Fibroblast of skin of abdomen (primary cell): ENCODE data around the gene THAP8. TPM values are rescaled to one million over a fixed set of nuclear protein-coding genes. Genes with fewer than 3 reads are reported as not detected.
A peak's percentile ranks its signal among the peaks of the same experiment; 100 is the strongest.

Source experiments
- DNase-seq: peaks from one replicate; pipeline ENCODE4 v3.0.0-alpha.2; 2013
- polyA plus RNA-seq, 2 experiments: library from polyadenylated mRNA; unstranded; fragments of 120-200 nt; gene quantifications; one replicate each; pipeline ENCODE4 v1.2.1, GENCODE V29; 2013; ENCODE audit not compliant: insufficient read length in 2 of 2

THAP8 gene, protein sequence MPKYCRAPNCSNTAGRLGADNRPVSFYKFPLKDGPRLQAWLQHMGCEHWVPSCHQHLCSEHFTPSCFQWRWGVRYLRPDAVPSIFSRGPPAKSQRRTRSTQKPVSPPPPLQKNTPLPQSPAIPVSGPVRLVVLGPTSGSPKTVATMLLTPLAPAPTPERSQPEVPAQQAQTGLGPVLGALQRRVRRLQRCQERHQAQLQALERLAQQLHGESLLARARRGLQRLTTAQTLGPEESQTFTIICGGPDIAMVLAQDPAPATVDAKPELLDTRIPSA
- 8.1 TPM for polyA plus RNA-seq (2013, experiment 1 of 2; ENCODE audit: insufficient read length)
- polyA plus RNA-seq (2013, experiment 2 of 2; ENCODE audit: insufficient read length) = 8.7 TPM

DNA sequence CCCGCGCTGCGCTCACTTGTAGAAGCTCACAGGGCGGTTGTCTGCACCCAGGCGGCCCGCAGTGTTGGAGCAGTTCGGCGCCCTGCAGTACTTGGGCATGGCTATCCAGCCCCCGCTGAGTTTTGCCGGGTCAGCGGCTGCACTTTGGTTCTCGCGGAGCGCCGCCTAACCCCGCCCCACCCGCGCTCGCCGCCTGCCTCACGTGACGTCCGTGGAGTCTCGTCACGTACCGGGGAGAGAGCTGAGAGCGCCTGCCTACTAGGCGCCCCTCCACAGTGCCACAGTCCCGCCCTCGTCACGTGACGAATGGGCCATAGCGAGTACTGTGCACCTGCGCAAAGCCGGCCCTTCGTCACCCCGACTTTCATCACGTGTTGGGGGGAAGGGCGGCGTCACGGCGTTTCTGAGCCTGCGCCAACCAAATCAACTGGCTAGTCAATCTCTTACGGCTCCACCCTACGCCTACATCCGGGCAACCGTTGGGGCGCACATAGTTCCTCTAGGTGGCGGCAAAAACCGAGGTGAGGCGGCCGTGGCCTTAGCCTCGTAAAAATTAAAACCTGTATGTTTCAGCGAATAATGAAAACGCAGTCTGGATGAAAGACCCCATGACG lies at the start of gene THAP8:
THAP8 (minus strand) TSS at position 167 of the 614 bp plus-strand sequence; CDS start at position 99, 68 bp downstream.
- peak; percentile 99 for DNase-seq

DNA sequence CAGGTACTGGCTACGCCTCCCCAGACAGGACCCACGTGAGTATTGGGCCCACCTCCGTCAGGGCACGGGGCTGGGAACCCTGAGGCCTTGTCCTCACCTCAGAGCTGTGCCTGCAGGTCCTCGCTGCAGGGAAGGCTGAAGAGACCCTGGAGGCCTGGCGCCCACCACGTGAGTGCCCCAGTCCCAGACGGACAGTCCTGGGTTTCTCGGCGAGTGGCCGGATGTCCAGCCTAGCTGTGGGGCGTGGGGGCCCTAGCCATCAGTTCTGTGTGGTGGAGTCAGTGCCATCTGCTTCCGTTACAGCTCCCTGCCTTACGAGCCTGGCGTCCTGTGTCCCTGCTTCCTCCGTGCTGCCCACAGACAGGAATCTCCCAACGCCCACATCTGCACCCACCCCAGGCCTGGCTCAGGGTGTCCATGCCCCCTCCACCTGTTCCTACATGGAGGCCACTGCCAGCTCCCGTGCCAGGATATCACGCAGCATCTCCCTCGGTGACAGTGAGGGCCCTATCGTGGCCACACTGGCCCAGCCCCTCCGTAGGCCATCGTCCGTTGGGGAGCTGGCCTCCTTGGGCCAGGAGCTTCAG lies 49.0 kb upstream of the THAP8 start:
- no peak for DNase-seq

DNA sequence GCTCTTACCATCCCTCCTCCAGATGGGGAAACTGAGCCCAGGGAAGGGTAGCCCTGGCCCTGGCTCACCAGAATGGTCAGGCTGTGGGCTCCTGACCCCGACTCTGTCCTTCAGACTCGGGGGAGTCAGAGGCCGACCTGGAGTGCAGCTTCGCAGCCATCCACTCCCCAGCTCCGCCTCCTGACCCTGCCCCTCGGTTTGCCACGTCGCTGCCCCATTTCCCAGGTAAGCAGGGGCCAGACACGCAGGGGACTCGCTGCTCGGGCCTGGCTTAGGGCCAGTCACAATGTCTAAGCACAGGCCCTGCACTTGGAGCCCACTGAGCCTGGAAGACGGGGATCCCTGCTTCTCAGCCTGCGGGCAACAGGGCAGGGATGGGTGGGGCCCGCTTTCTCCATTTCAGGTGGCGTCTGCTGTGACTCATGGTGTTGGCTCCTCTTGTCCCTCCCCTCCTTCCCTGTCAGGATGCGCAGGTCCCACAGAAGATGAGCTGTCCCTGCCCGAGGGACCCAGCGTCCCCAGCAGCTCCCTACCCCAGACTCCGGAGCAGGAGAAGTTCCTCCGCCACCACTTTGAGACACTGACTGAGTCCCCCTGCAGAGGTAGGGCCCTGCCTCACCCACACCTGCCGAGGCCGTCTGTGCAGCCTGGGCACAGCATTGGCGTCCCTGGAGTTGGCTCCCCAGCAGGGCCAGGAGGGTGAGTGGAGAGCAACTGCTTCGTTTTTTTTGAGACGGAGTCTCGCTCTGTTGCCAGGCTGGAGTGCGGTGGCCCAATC lies 47.7 kb upstream of the THAP8 start:
- DNase-seq = no peak

DNA sequence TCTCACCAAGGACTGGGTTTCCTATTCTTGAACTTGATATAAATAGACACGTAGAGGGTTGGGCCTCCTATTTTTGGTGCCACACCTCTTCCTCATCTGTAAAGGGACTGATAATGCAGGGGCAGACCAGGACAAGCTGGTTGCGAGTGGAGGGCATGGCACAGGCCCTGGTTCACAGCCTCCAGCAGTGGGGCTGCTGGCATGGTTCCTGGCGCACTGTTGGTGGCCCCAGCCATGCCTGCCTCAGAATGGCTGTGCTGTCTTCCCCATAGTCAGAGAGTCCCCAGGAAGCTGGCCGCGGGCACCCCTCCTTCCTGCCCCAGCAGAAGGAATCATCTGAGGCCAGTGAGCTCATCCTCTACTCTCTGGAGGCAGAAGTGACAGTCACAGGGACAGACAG lies 46.4 kb upstream of the THAP8 start:
- no peak for DNase-seq

DNA sequence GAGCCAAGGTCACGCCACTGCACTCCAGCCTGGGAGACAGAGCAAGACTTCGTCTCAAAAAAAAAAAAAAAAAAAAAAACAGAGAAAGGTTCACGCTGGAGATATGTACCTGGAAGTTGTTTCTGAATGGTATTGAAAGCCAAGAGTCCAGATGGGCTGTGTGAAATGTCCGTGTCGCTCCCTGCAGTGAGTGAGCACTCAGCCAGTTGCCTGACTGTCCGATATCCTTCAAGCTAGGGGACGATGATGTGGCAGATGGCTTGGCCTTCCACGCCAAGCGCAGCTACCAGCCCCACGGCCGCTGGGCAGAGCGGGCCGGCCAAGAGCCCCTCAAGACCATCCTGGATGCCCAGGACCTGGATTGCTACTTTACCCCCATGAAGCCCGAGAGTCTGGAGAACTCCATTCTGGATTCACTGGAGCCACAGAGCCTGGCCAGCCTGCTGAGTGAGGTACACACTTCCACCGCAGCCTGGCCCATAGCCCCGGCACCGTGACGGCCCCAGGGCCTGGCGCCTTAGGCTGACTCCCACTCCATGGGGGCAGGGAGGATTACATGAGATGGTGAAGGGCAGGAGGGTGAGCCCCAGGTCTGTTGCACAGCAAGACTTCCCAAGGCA lies 45.2 kb upstream of the THAP8 start:
- no peak for DNase-seq

DNA sequence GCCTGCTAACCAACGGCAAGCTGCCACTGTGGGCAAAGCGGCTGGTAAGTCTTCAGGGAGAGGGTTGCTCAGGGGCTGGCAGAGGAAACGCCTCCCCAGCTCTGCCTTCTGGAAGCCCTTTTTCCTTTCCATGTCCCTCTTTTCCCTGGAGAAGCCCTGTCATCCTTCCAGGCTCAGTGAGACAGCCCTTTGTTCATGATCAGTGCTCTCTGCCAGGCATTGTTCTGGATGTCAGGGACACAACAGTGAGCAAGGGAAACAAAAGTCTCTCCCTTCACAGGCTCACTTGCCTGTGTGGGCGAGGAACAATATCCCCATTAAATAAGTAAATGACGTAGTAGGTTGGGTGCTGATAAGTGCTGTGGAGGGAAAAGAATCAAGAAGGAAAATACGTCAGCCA lies 43.0 kb upstream of the THAP8 start:
- DNase-seq = no peak

DNA sequence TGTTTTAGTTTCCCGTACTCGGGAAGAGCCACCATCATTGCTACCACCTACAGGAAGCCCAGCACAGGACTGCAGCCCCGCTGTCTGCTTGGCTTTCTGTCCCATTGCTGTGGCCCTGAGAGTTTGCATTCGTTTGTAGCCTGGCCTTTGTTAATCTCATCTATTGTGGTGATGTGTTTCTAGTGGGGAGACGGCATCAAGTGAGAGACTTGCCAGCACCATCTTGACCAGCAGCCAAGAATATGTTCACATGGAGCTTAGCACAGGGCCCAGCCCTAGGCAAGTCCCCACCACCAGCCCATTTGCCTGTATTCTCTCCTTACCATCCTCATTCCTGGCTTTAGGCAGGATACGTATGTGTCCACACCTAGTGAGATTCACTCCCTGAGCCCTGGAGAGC lies 39.6 kb upstream of the THAP8 start:
- DNase-seq = no peak

DNA sequence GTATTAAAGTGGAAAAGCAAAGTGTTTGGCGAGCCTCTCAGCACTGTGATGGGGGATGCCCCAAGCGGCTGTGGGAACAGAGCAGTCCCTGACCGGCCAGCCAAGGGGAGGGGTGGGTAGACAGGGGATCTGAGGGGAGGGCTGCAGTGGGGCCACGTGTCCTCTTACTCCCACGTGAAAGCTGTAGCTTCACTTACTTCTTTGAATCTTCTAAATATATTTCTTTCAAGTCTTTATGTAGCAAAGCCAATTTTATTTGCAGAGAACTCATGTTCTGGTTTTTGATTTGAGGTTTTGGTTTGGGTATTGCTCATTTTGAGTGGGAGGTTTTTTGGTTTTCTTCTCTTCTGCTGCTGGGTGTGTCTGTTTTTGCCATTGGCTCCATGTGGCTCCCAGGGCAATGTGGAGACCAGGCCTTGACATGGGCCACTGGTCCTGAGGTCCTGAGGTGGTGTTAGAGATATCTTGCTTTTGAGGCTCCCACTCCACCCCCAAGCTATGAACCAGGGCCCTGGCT lies 39.1 kb upstream of the THAP8 start:
- DNase-seq = no peak

DNA sequence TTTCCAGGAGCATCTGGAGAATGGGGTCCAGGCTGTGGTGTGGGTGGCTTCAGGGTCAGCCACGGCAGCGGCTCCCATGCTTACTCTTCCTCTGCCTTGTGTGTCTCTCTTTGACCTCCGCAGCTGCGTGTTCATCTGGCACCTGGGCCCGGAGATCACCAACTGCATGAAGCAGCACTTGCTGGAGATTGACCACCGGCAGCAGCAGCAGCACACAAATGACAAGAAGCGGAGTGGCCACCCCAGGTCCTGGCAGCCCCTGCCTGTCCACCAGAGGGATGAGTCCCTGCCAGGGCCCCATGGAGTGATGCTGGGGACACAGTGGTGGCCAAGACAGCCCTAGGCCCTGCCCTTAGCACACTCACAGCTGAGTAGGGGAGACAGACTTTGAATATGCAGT lies 38.5 kb upstream of the THAP8 start:
- no peak for DNase-seq

DNA sequence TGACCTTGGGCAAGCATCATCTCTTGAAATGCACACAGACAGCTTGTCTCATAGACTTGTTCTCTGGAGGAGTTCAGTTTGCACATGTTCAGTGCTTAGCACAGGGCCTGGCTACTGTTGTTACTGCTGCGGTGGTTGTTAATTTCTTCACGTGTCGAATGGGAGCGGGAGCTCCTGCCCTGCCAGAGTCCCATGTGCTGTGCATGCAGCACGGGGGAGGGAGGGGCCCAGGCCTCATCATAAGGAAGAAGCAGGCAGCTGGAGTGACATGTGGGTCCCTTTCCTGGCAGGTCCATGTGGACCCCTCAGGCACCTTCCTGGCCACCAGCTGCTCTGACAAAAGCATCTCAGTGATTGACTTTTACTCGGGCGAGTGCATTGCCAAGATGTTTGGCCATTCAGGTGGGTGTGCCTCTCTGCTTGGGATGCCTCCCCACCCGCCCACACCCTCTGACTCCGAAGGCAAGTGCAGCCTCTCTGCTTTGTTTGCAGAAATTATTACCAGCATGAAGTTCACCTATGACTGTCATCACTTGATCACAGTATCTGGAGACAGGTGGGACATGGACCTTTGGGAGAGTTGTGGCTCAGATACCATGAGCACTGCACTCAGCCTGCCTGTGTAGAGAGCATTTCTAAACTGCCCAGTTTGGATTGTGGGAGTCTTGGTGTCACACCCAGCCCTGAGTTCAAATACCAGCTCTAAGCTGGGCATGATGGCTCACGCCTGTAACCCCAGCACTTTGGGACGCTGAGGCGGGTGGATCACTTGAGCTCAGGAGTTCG lies 37.0 kb upstream of the THAP8 start:
- no peak for DNase-seq

DNA sequence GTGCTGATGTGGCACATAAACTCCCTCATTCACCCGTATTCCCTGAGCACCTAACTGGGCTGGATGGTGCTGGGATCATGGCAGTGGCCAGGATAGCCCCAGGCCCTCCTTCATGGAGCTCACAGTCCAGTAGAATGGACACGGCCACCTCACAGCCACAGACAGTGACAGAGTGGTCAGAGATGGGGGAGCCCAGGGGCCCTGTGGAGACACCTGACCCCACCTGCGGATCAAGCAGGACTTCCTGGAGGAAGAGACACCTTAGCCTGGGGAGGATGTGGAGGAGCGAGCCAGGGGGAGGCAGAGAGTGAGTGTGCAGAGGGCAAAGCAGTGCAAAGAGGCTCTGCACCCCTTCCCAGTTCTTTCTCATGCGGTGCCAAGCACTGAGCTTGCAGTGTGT lies 35.8 kb upstream of the THAP8 start:
- no peak for DNase-seq

DNA sequence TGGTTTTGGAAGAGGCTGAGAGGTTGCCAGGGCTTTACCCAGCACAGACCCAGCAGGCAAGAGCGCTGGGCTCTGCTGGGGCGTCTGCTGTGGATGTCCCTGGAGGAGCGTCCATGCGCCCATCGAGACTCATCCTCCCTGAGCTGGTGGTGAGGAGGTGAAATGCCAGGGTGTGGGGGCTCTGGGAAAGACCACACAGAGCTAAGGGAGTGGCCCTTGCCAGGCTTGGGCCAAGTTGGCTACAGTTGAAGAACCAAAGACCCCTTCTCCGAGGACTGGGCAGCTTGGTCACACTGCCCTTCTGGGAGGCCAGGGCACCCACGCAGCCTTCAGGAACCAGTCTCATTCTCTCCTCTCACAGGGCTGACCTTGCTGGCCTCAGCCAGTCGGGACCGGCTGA lies 32.2 kb upstream of the THAP8 start:
- no peak for DNase-seq

DNA sequence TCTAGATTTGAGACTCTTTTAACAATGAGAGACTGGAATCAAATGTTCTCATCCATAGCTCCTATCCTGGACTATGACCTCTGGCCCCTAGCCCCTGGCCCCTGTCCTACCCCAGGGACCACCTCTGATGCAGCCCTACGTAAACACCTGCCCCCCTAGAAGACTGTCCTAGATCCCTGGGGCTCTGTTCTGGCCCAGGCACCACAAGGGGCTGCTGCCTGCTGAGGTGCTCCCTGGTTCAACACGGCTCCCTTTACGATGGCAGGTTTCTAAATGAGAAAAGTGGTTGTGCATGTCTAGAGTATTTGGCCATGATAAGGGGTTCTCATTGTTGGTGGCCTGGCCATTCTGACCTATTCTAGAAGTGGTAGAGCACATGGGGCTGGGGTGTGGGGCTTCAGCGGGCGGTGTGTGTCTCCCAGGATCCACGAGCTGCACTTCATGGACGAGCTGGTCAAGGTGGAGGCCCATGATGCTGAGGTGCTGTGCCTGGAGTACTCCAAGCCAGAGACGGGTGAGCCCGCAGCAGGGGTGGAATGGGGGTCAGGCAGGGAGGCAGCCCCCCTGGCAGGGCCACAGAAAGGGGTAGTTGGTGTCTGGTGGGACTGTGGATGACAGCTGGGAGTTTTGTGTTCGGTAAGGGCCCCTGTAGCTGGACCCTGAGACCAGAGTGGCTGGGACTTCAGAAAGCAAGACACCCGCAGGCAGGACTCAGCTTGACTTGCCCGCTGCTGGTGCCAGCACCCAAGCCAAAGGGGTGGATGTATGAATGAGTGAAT lies 30.3 kb upstream of the THAP8 start:
- no peak for DNase-seq

DNA sequence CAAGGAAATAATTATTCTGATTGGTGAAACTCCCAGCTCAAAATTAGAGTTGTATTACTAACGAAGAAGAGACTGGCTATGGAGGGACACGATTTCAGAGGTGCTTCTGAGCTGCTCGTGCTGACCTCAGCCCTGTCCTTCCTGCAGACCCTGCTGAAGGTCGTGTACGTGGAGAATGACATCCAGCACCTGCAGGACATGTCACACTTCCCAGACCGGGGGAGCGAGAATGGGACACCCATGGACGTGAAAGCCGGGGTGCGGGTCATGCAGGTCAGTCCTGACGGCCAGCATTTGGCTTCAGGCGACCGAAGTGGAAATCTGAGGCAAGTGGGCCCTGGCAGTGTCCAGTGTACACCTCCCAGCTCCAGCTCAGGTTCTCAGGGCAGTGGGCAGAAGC lies 28.8 kb upstream of the THAP8 start:
- no peak for DNase-seq

DNA sequence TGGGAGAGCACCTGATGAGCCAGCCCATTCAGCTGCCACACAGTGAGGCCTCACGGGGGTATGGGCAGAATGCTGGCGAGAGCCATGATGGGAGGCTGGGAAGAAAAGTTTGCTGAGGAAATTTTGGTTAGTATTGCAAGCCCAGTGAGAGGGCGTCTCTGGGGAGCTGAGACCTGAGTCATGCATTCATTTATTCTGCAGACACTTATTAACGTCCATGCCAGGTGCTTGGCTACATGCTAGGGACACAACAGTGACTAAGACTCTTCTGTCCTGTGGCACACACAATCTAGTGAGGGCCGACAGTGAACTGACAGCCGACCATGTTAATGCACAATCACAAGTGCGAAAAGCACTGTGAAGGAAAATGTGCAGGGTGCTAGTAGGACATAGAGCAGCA lies 27.8 kb upstream of the THAP8 start:
- DNase-seq = no peak

DNA sequence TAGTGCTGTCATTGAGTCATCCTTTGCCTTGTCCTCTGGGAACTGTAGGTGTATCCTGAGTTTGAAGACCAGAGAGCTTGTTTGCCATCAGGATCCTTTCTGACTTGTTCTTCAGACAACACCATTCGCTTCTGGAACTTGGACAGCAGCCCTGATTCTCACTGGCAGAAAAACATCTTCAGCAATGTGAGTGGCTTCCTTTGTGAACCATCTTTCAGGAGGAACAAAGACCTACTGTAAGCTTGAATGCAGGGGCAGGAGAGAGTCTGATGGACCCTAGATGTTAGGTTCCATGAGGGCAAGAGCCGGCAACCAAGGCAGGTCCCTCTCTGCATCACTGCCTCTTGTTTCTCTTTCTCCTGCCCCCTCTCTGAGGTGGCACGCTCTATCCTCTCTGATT lies 27.3 kb upstream of the THAP8 start:
- no peak for DNase-seq

DNA sequence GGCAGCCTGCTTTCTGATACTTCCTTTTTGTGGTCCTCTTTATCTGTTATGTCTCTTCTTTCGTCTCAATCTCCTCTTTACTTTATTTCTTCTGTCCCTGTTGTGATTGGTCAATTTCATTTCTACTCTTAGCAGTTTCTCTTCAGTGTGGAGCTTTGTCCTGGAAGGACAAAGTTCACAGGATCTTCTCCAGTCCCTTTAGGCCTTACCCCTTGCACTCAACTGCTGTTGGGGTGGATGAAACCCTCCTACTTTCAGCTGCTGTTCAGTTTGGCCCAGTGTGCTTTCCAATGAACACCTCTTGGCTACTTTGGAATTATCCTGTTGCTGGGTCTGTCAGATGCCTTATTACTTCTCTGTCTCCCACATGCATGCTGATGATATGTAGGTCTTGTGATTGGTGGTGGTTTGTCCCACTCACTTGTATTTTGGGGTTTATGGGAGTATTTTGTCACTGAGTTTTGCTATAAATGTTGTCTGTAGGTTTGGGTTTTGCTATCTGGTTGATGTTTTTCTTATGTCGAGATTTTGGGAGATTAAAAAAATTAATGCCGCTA lies 25.4 kb upstream of the THAP8 start:
- DNase-seq = no peak

DNA sequence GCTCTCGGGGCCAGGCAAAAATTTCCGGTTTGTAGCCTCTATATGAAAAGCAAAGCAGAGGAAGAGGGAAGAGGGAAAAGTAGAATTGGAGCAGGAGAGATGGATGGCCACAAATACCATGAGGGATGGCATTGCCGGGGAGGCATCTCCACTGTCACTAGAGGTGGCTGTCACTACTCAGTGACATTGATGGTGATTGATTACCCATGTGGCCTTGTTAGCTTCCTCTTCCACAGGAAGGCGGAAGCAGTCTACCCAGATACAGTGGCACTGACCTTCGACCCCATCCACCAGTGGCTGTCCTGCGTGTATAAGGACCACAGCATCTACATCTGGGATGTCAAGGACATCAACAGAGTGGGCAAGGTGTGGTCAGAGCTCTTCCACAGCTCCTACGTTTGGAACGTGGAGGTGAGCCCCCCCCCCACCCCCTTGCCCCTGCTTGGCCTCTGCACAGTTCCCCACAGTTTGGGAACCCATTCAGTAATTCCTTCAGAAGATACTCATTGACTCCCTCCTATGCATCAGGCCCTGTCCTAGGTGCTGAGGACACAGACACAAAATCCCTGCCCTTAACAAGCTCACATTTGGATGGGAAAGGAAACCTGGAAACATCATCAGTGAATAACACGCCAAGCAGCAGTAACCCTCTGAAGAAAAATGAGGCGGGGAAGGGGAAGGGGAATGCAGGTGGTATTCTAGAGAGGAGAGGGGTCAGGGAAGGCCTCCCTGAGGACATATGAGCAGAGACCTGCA lies 19.2 kb upstream of the THAP8 start:
- DNase-seq = no peak

DNA sequence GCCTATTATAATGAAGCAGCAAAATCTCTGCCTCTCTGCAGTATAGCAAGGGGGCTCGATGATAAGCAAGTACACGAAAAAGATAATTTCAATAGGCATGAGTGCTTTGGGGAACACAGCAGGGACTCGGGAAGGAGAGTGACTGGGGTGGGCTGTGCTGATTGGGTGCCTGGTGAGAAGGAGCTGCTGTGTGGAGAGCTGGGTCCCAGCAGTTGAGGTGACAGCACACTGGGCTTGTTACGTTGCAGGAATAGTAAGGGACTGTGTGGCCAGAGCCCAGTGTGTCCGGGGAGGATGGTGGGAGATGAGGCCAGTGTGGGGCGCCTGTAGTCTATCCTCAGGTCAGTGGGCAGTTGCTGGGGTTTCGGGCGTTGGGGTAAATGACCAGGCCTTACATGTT lies 18.0 kb upstream of the THAP8 start:
- DNase-seq = no peak
